A673 (cell line): Measurements from ENCODE around the gene FARP1. TPM values are rescaled to one million over a fixed set of nuclear protein-coding genes. Genes with fewer than 3 reads are reported as not detected.

Experiments used
- BruUV-seq: library from RNA; stranded (reverse); fragments of 400-500 nt; replicated peaks from 2 replicates; lab custom pipeline; 2021; lab: Mats Ljungman, UMichigan
- CTCF ChIA-PET: fragments of 300-600 bp; sonication (Branson Sonifier 250); formaldehyde crosslinking; loops from one replicate; lab custom pipeline; 2022; ENCODE audit warnings: antibody characterized with exemption; lab: Charles Lee
- POLR2A ChIA-PET: fragments of 300-600 bp; sonication (Branson Sonifier 250); formaldehyde crosslinking; loops from one replicate; lab custom pipeline; 2022; ENCODE audit warnings: antibody characterized with exemption; ENCODE audit not compliant: low non-redundant PET; lab: Charles Lee
- DNase-seq: peaks from one replicate; pipeline ENCODE4 v3.0.0-alpha.2; 2015; ENCODE audit warnings: low spot score
- H3K27ac ChIP-seq: fragments of 200-600 bp; sonication (generic); 2 replicates; pipeline ENCODE4 v1.5.1; 2016; ENCODE audit warnings: mixed run types, low read depth, mild to moderate bottlenecking, mixed read lengths, antibody characterized with exemption, low read length; ENCODE audit not compliant: poor library complexity, severe bottlenecking
- H3K27me3 ChIP-seq: fragments of 200-600 bp; sonication (generic); replicated peaks from 2 replicates; pipeline ENCODE4 v1.6.1; 2017; ENCODE audit warnings: mixed run types, low read depth, mild to moderate bottlenecking, mixed read lengths, antibody characterized with exemption, low read length; ENCODE audit not compliant: insufficient read depth, poor library complexity
- H3K36me3 ChIP-seq: fragments of 200-600 bp; sonication (generic); 2 replicates; pipeline ENCODE4 v1.6.1; 2016; ENCODE audit warnings: mixed run types, mild to moderate bottlenecking, mixed read lengths, antibody characterized with exemption, low read length; ENCODE audit not compliant: insufficient read depth, poor library complexity, severe bottlenecking
- H3K4me1 ChIP-seq: fragments of 200-600 bp; sonication (generic); 2 replicates; pipeline ENCODE4 v1.6.1; 2017; ENCODE audit warnings: mixed run types, mild to moderate bottlenecking, mixed read lengths, antibody characterized with exemption, low read length; ENCODE audit not compliant: insufficient read depth, poor library complexity, severe bottlenecking
- H3K4me3 ChIP-seq: fragments of 200-600 bp; sonication (generic); 2 replicates; pipeline ENCODE4 v1.5.1; 2016; ENCODE audit warnings: low read depth, mixed run types, mild to moderate bottlenecking, mixed read lengths, low read length; ENCODE audit not compliant: poor library complexity, severe bottlenecking
- H3K9me3 ChIP-seq: fragments of 200-600 bp; sonication (generic); 2 replicates; pipeline ENCODE4 v1.6.1; 2016; ENCODE audit warnings: mixed run types, low read depth, mild to moderate bottlenecking, mixed read lengths, antibody characterized with exemption, low read length; ENCODE audit not compliant: poor library complexity, severe bottlenecking
- CTCF ChIP-seq: fragments of 300-800, 200-600 bp; sonication (generic); conservative IDR thresholded peaks from 2 replicates; pipeline ENCODE4 v1.5.1; 2017; ENCODE audit warnings: low read depth, mild to moderate bottlenecking, antibody characterized with exemption, low read length, moderate library complexity, mixed read lengths
- EZH2 ChIP-seq: fragments of 200-600 bp; sonication (generic); IDR thresholded peaks from 2 replicates; pipeline ENCODE4 v1.6.1; 2017; ENCODE audit warnings: borderline replicate concordance, low read depth, mild to moderate bottlenecking, mixed read lengths, antibody characterized with exemption, low read length; ENCODE audit not compliant: poor library complexity, severe bottlenecking
- intact Hi-C: fragments of 100-400 bp; cut with micrococcal nuclease; formaldehyde crosslinking; loops from one replicate; pipeline ENCODE4 v1.10.0; 2022; ENCODE audit not compliant: unreplicated experiment
- total RNA-seq: library from RNA; stranded (reverse); gene quantifications from 2 replicates; pipeline ENCODE4 v1.2.3, GENCODE V29; 2021

The FARP1 gene
- total RNA-seq, 1 experiment from 2014 or later = 177 TPM

- Histone ChIP-seq H3K36me3 (no peaks in the 10 kb centered on the region), H3K4me1 (peaks cover 34% of the 10 kb centered on the region), H3K27ac (no peak overlapping the region), H3K9me3 (no peaks in the 10 kb centered on the region), H3K27me3 (no peaks in the 10 kb centered on the region), H3K4me3 (no peak overlapping the region)
- ChIA-PET POLR2A (no interaction called here), CTCF (no interaction called here)
- no peak for DNase-seq
- no peak for TF ChIP-seq CTCF
- no TSS peak for BruUV-seq
- intact Hi-C loops = no loop called here
Observed at GRCh38 chr13:98488736-98489135, 345.8 kb downstream of the FARP1 start.

GRCh38 chr13:98489446-98490194 is 346.7 kb downstream of the FARP1 start:
- DNase-seq = no peak
- peaks cover 25% of the 10 kb centered on the region for H3K4me1 ChIP-seq
- ChIA-PET CTCF (no interaction called here), POLR2A (no interaction called here)
- H3K9me3 ChIP-seq = no peaks in the 10 kb centered on the region
- intact Hi-C loops = no loop called here
- no peaks in the 10 kb centered on the region for H3K36me3 ChIP-seq
- H3K4me3 ChIP-seq = no peak overlapping the region
- no peak overlapping the region for H3K27ac ChIP-seq
- TF ChIP-seq EZH2 = no peak
- no peak for TF ChIP-seq CTCF
- no TSS peak for BruUV-seq
- no peaks in the 10 kb centered on the region for H3K27me3 ChIP-seq

DNA sequence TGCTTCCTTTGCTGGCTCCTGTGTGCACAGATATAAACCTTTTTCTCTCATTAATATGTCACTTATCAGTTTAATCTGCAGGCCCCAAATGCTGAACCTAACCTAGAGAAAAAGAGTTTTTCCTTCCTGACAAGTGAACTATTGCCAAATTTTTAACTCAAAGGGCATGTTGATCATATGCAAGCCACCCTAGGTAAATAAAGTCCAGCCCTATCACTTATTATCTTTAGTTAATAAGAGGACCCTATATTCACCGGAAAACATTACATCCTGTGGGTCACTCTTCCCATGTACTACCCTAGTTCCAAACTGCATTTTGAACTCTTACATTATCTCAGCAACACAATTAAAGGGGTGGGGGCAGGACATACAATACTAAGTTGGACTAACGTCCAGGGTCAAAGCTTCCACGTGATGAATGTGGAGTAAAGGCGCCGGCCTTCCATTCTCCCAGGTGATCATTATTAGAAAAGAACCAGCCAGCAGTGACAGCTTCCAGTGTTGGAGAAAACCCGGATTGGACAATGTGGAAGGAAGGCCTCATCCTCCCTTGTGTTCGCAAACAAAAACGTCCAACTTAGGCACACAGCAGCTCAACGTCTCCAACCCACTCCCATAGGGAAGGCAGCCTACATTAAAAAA is 347.4 kb downstream of the FARP1 start:
- Histone ChIP-seq H3K9me3 (no peaks in the 10 kb centered on the region), H3K36me3 (no peaks in the 10 kb centered on the region), H3K27ac (no peak overlapping the region), H3K4me1 (peaks cover 25% of the 10 kb centered on the region), H3K4me3 (no peak overlapping the region), H3K27me3 (no peaks in the 10 kb centered on the region)
- BruUV-seq = no TSS peak
- intact Hi-C loops = no loop called here
- TF ChIP-seq EZH2 = no peak
- TF ChIP-seq CTCF = no peak
- ChIA-PET POLR2A (no interaction called here), CTCF (no interaction called here)
- no peak for DNase-seq
